Spleen (tissue), 11 donors: ENCODE measurements around the gene NCAPH2. TPM values are rescaled to one million over a fixed set of nuclear protein-coding genes. Genes with fewer than 3 reads are reported as not detected.

Experiments
- DNase-seq: peaks from one replicate; pipeline ENCODE4 v3.0.0-alpha.2; 2020
- H3K27ac ChIP-seq, 8 donors: fragments of 200-600 bp; sonication (generic) in 7 of 8; 1 replicate in 4 of 8; 2 replicates in 4 of 8; pipeline versions ENCODE4 v1.5.0 to v1.8.0; 2016 to 2021; ENCODE audit warnings: inconsistent platforms in 4 of 8, mild to moderate bottlenecking in 4 of 8, moderate library complexity in 1 of 8
- H3K27me3 ChIP-seq, 7 donors: fragments of 200-600 bp; sonication (generic) in 6 of 7; replicated peaks in 1 of 7; 1 replicate in 4 of 7; 2 replicates in 3 of 7; pipeline versions ENCODE4 v1.5.0 to v1.8.0; 2016 to 2021; ENCODE audit warnings: inconsistent platforms in 3 of 7, mild to moderate bottlenecking in 1 of 7
- H3K36me3 ChIP-seq, 6 donors: fragments of 200-600 bp; sonication (generic) in 5 of 6; 1 replicate in 4 of 6; 2 replicates in 2 of 6; pipeline versions ENCODE4 v1.5.0 to v1.8.0; 2016 to 2021; ENCODE audit warnings: inconsistent platforms in 2 of 6
- H3K4me1 ChIP-seq, 6 donors: fragments of 200-600 bp; sonication (generic) in 5 of 6; 1 replicate in 3 of 6; 2 replicates in 3 of 6; pipeline versions ENCODE4 v1.5.0 to v1.8.0; 2016 to 2021; ENCODE audit warnings: inconsistent platforms in 3 of 6
- H3K4me3 ChIP-seq, 8 donors: fragments of 200-600 bp; sonication (generic) in 7 of 8; 1 replicate in 4 of 8; 2 replicates in 4 of 8; pipeline versions ENCODE4 v1.5.0 to v1.8.0; 2016 to 2021; ENCODE audit warnings: inconsistent platforms in 4 of 8, mild to moderate bottlenecking in 4 of 8, moderate library complexity in 2 of 8
- H3K9me3 ChIP-seq, 8 donors: fragments of 200-600 bp; sonication (generic) in 7 of 8; 1 replicate in 4 of 8; 2 replicates in 4 of 8; pipeline versions ENCODE4 v1.5.0 to v1.8.0; 2016 to 2021; ENCODE audit warnings: inconsistent platforms in 4 of 8
- POLR2A ChIP-seq, 3 donors: fragments of 450-650 bp; IDR thresholded peaks; one replicate each; pipeline ENCODE4 v1.5.1; 2017; ENCODE audit warnings: antibody characterized with exemption in 3 of 3, mild to moderate bottlenecking in 1 of 3
- POLR2AphosphoS5 ChIP-seq, 3 donors: sonication (generic); formaldehyde crosslinking; IDR thresholded peaks; one replicate each; pipeline ENCODE4 v1.5.1; 2017; ENCODE audit warnings: antibody characterized with exemption in 3 of 3
- WGBS, 5 donors: extraction: QIAGEN DNeasy Blood & Tissue Kit in 3 of 5; methylation state at CpG; one replicate each; pipeline versions ENCODE4 v1.1.5 to v1.1.7; 2013 to 2018; 5-methylcytosine and 5-hydroxymethylcytosine counted together
- intact Hi-C: fragments of 100-400 bp; cut with DNase I; formaldehyde crosslinking; loops from one replicate; pipeline ENCODE4 v1.15.0; 2023; ENCODE audit warnings: low total_unique reads
- polyA plus RNA-seq, 3 donors: library from polyadenylated mRNA; stranded (reverse); fragments of 200-250 nt; gene quantifications; one replicate each; pipeline ENCODE4 v1.2.1, GENCODE V29; 2013
- total RNA-seq, 7 donors: library from RNA; depleted of rRNA in 3 of 7; stranded (reverse); fragments of >200 nt in 3 of 7; fragmentation: NEBNext Ultra II Directional in 4 of 7; extraction: Animal tissue kit (Norgen Biotek cat#: 25700) in 4 of 7; gene quantifications; one replicate each; pipeline versions ENCODE4 v1.1.0 to v1.2.1, GENCODE V29; 2016 to 2021
- TF ChIP-seq, protein P1 (sequence below), 11 experiments: fragments of 200-600 bp in 7 of 11; fragments of 450-650 bp in 4 of 11; sonication (generic) in 4 of 11; IDR thresholded peaks in 8 of 11; conservative IDR thresholded peaks in 3 of 11; 1 replicate in 7 of 11; 2 replicates in 4 of 11; pipeline versions ENCODE4 v1.4.0 to v1.8.0; 2016 to 2021; ENCODE audit warnings: antibody characterized with exemption in 11 of 11, inconsistent platforms in 4 of 11, mild to moderate bottlenecking in 1 of 11
- donor health status: healthy with polysubstance abuse.
- donor health status: DM: no; HTN: no; CAD: no; lungs with moderate emphysema.
- donor health status: DM: no; HTN: no; CAD: no.
- donor health status: Bipolar disorder and iron deficiency.
- donor health status: healthy.
- donor health status: DM: no; HTN: no; CAD: no.
- donor health status: DM: yes; HTN: yes; CAD: no.

The NCAPH2 gene
- total and polyA plus RNA-seq, 10 donors: 31.4 to 48.0 (median 37.1) TPM

GRCh38 chr22:50567721-50568252 is 59.8 kb downstream of the NCAPH2 start:
- peaks cover 0 to 57% (median 32%) of the 10 kb centered on the region in 6 donors for H3K36me3 ChIP-seq
- DNase-seq: no peak
- WGBS, 5 donors: 90 to 95% (median 93%) methylated on average over 7 of the region's 7 CpGs
- intact Hi-C loops: no loop called here
- no peaks in the 10 kb centered on the region for H3K9me3 ChIP-seq
- no peak overlapping the region for H3K4me3 ChIP-seq
- H3K4me1 ChIP-seq: peaks cover 4 to 12% (median 9%) of the 10 kb centered on the region in 6 donors
- no peaks in the 10 kb centered on the region for H3K27me3 ChIP-seq
- no peak overlapping the region for H3K27ac ChIP-seq
- no peak for TF ChIP-seq POLR2A (IDR thresholded peaks at IDR 0.05)

- intact Hi-C loops: no loop called here
- no peak for TF ChIP-seq POLR2AphosphoS5 (IDR thresholded peaks at IDR 0.05)
- no peak for TF ChIP-seq POLR2A (IDR thresholded peaks at IDR 0.05)
- TF ChIP-seq, protein P1, sequence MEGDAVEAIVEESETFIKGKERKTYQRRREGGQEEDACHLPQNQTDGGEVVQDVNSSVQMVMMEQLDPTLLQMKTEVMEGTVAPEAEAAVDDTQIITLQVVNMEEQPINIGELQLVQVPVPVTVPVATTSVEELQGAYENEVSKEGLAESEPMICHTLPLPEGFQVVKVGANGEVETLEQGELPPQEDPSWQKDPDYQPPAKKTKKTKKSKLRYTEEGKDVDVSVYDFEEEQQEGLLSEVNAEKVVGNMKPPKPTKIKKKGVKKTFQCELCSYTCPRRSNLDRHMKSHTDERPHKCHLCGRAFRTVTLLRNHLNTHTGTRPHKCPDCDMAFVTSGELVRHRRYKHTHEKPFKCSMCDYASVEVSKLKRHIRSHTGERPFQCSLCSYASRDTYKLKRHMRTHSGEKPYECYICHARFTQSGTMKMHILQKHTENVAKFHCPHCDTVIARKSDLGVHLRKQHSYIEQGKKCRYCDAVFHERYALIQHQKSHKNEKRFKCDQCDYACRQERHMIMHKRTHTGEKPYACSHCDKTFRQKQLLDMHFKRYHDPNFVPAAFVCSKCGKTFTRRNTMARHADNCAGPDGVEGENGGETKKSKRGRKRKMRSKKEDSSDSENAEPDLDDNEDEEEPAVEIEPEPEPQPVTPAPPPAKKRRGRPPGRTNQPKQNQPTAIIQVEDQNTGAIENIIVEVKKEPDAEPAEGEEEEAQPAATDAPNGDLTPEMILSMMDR (IDR thresholded peaks at IDR 0.05 in 8 of 11, conservative IDR thresholded peaks at IDR 0.05 in 3 of 11): no peak
Measured at GRCh38 chr22:50568626-50569025, 60.6 kb downstream of the NCAPH2 start.

GRCh38 chr22:50569041-50569459 is 61.0 kb downstream of the NCAPH2 start:
- DNase-seq: no peak

More at GRCh38 chr22:50568626-50569025, 60.6 kb downstream of the NCAPH2 start:
- H3K4me3 ChIP-seq: no peak overlapping the region
- no peak overlapping the region for H3K27ac ChIP-seq
- H3K9me3 ChIP-seq: no peaks in the 10 kb centered on the region
- H3K36me3 ChIP-seq: peaks cover 0 to 65% (median 32%) of the 10 kb centered on the region in 6 donors
- no peaks in the 10 kb centered on the region for H3K27me3 ChIP-seq
- H3K4me1 ChIP-seq: peaks cover under 1 to 3% (median 3%) of the 10 kb centered on the region in 6 donors
- no peak for DNase-seq
- WGBS, 5 donors: 91 to 98% (median 93%) methylated on average over 7 of the region's 7 CpGs

GRCh38 chr22:50569896-50570535 is 62.0 kb downstream of the NCAPH2 start:
- DNase-seq: no peak
- TF ChIP-seq POLR2AphosphoS5 (IDR thresholded peaks at IDR 0.05): no peak
- TF ChIP-seq POLR2A (IDR thresholded peaks at IDR 0.05): no peak
- WGBS, 5 donors: 86 to 95% (median 92%) methylated on average over 8 to 13 of the region's 13 CpGs

More at GRCh38 chr22:50569041-50569459, 61.0 kb downstream of the NCAPH2 start:
- Histone ChIP-seq H3K9me3 (no peaks in the 10 kb centered on the region), H3K4me1 (no peaks in the 10 kb centered on the region), H3K27me3 (no peaks in the 10 kb centered on the region), H3K27ac (no peak overlapping the region), H3K4me3 (no peak overlapping the region), H3K36me3 (peaks cover 0 to 69% (median 32%) of the 10 kb centered on the region in 6 donors)
- WGBS, 5 donors: 82 to 96% (median 90%) methylated on average over 8 of the region's 8 CpGs
- TF ChIP-seq, protein P1 (IDR thresholded peaks at IDR 0.05 in 8 of 11, conservative IDR thresholded peaks at IDR 0.05 in 3 of 11): no peak
- TF ChIP-seq POLR2A (IDR thresholded peaks at IDR 0.05) (no peak), POLR2AphosphoS5 (IDR thresholded peaks at IDR 0.05) (no peak)
- intact Hi-C loops: no loop called here

GRCh38 chr22:50570861-50571260 is 62.8 kb downstream of the NCAPH2 start:
- H3K27me3 ChIP-seq: no peaks in the 10 kb centered on the region
- TF ChIP-seq POLR2AphosphoS5 (IDR thresholded peaks at IDR 0.05) (no peak), POLR2A (IDR thresholded peaks at IDR 0.05) (no peak)
- TF ChIP-seq, protein P1 (IDR thresholded peaks at IDR 0.05 in 8 of 11, conservative IDR thresholded peaks at IDR 0.05 in 3 of 11): no peak
- H3K9me3 ChIP-seq: no peaks in the 10 kb centered on the region
- WGBS, 5 donors: 93 to 97% (median 95%) methylated on average over 9 to 12 of the region's 12 CpGs
- intact Hi-C loops: no loop called here
- no peak overlapping the region for H3K4me3 ChIP-seq
- peaks cover 0 to 86% (median 32%) of the 10 kb centered on the region in 6 donors for H3K36me3 ChIP-seq
- no peaks in the 10 kb centered on the region for H3K4me1 ChIP-seq
- H3K27ac ChIP-seq: no peak overlapping the region
- no peak for DNase-seq

More at GRCh38 chr22:50569896-50570535, 62.0 kb downstream of the NCAPH2 start:
- peaks cover 0 to 77% (median 32%) of the 10 kb centered on the region in 6 donors for H3K36me3 ChIP-seq
- intact Hi-C loops: no loop called here
- no peak overlapping the region for H3K27ac ChIP-seq
- no peaks in the 10 kb centered on the region for H3K9me3 ChIP-seq
- no peaks in the 10 kb centered on the region for H3K4me1 ChIP-seq
- no peaks in the 10 kb centered on the region for H3K27me3 ChIP-seq
- no peak overlapping the region for H3K4me3 ChIP-seq
